GM21423 (cell line): ENCODE data around the gene C7orf25.

ENCODE experiments used
- ATAC-seq: cut with Tn5 transposase; IDR thresholded peaks from one replicate; pipeline ENCODE4 v1.9.1; 2021; ENCODE audit warnings: mild to moderate bottlenecking, moderate library complexity; ENCODE audit not compliant: unreplicated experiment

C7orf25 gene

GRCh38 chr7:42911454-42912447, at the start of gene C7orf25:
Gene C7orf25, minus strand, starts transcription at chr7:42912070. Its CDS starts 1,170 bp downstream, at chr7:42910900.
- peak; percentile 87 for ATAC-seq

GRCh38 chr7:42961170-42961569, 49.3 kb upstream of the C7orf25 start:
- no peak for ATAC-seq

- no peak for ATAC-seq
These were observed 48.9 kb upstream of the C7orf25 start for GRCh38 chr7:42960762-42961161.

- ATAC-seq = no peak
These were observed 47.7 kb upstream of the C7orf25 start for GRCh38 chr7:42959549-42959948.

GRCh38 chr7:42956062-42956461, 44.2 kb upstream of the C7orf25 start:
- no peak for ATAC-seq

- ATAC-seq = no peak
These were observed 42.1 kb upstream of the C7orf25 start for GRCh38 chr7:42953994-42954393.

GRCh38 chr7:42952328-42952727, 40.5 kb upstream of the C7orf25 start:
- ATAC-seq = no peak

- ATAC-seq = no peak
These were observed 38.5 kb upstream of the C7orf25 start for GRCh38 chr7:42950417-42950816.

GRCh38 chr7:42947521-42947920, 35.7 kb upstream of the C7orf25 start:
- no peak for ATAC-seq

- ATAC-seq = no peak
These were observed 34.7 kb upstream of the C7orf25 start for GRCh38 chr7:42946627-42946950.

- peak; percentile 69 for ATAC-seq
These were observed 34.2 kb upstream of the C7orf25 start for GRCh38 chr7:42945821-42946626.

- peak; percentile 43 for ATAC-seq
These were observed 29.3 kb upstream of the C7orf25 start for GRCh38 chr7:42940985-42941847.

- ATAC-seq = no peak
These were observed 27.8 kb upstream of the C7orf25 start for GRCh38 chr7:42939457-42940240.

- ATAC-seq = no peak
These were observed 24.0 kb upstream of the C7orf25 start for GRCh38 chr7:42935861-42936260.

GRCh38 chr7:42934291-42934690, 22.4 kb upstream of the C7orf25 start:
- no peak for ATAC-seq

- ATAC-seq = no peak
These were observed 21.1 kb upstream of the C7orf25 start for GRCh38 chr7:42932811-42933591.

- peak; percentile 99 for ATAC-seq
These were observed 20.2 kb upstream of the C7orf25 start, which contains the start of the genes MRPL32 and PSMA2 for GRCh38 chr7:42931834-42932651. Gene MRPL32, plus strand, starts transcription at chr7:42932376. Its CDS starts 11 bp downstream, at chr7:42932387. Gene PSMA2, minus strand, starts transcription at chr7:42932174. Its CDS starts 16 bp downstream, at chr7:42932158.

GRCh38 chr7:42931447-42931833, 19.6 kb upstream of the C7orf25 start:
- no peak for ATAC-seq
